HG03432 (cell line): Measurements from ENCODE around the gene FBXL2.
"Not testable (repeated sequence)": the region's sequence is repeated elsewhere in the genome, so short reads cannot be mapped to it uniquely, and the experiment has no call there.

Experiments
- ATAC-seq: cut with Tn5 transposase; IDR thresholded peaks from one replicate; pipeline ENCODE4 v1.9.1; 2021; ENCODE audit warnings: mild to moderate bottlenecking, moderate library complexity; ENCODE audit not compliant: unreplicated experiment

The FBXL2 gene

DNA sequence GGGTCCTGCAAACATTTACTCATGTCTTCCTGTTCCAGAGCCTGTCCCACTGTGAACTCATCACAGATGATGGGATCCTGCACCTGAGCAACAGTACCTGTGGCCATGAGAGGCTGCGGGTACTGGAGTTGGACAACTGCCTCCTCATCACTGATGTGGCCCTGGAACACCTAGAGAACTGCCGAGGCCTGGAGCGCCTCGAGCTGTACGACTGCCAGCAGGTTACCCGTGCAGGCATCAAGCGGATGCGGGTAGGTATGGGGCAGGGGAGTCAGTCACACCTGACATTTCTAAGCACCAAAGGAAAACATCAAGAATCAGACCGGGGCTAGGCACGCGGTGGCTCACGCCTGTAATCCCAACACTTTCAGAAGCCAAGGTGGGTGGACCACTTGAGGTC is 106.7 kb downstream of the FBXL2 start:
- no peak for ATAC-seq

DNA sequence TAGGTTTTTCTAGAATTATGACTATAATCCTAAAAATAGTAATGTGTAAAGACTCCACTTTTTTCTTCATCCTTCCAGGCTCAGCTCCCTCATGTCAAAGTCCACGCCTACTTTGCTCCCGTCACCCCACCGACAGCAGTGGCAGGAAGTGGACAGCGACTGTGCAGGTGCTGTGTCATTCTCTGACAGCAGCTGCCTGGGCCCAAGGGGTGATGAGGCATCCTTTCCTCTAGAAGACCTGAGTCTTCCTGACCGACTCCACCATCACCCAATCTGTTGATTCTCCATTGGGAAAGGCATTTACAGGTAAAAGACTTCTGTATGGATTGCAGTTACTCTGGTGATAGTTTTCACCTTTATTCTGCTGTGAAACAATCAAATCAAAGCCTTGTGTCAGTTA is 108.2 kb downstream of the FBXL2 start:
- peak; percentile 50 for ATAC-seq

GRCh38 chr3:33386631-33387030 is 109.4 kb downstream of the FBXL2 start:
- no peak for ATAC-seq

DNA sequence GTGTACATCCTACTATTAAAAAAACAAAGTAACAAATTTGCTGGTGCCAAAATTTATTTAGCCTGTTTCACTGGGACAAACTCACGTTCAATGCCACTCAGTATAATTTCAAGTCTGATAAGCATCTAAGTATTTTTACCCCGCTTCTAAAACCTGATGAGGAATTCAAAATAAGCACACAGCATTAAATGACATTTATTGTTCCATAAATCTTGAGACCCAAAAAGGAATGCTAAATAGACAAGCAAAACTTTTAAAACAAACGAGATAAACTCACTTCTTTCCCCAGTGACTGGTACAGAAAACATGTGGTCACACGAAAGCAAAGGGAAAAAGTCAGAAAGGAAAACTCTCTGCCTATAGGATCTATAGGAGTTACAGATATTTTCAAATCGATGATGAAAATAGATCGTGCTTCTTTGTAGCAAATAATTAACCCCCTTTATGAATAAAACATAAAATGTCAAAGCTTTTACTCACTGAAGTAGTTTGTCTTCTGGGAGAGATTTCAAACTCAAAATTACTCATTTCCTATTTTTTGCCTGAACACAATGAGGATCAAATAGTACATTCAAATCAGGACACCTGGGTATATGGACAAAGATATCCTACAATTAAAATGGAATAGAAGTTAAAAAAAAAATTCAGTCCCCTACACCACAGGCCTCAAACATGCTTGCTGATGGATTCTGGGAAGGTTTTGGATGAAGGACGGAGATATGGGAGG is 111.3 kb downstream of the FBXL2 start:
- ATAC-seq: no peak

DNA sequence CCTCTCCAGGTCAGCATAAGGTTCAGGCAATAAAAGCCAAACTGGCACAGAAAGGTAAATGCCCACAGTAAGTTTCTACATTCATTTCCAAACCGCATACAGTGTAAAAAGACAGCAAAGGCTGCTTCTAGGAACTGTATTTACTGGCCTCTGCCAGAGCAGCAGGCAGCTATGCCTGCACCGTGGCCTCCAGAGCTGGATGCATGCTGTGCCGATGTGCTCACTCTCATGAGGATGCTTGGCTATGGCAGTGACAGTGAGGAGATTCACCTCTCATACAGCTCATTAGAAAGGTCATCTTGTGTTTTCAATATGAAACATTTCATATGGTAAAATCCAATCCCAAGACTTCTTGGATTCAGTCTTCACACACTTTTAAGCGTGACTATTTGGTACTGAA is 112.7 kb downstream of the FBXL2 start:
- no peak for ATAC-seq

DNA sequence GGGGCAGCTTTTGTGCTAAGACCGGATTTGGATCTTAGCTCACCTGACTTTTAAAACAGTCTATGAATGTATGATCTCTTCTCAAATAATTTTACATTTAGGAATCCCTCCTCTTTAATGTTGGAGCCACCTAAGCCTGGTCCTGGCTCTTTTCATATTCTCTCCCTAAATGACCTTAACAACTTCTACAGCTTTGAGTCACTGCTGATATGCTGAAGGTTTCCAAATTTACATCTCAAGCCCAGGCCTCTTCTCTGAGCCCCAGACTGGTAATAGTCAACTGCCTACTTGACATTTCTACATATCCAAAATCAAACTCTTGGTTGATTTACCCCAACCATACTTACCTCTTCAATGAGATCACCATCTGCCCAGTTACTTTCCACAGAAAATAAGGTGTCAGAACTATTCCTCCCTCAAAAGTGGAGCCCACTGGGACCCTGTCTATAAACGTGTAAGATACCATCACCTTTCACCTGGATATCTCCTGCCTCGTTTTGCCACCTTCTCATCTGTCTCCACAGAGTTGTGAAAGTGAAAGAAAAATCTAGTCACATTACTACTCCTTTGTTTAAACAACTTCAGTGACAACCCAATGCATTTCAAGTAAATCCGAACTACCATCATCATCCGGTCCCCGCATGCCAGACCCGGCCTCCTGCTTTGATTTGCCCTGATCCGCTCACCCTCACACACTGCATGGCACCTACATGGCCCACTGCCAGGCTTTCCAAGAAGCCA is 114.2 kb downstream of the FBXL2 start:
- no peak for ATAC-seq

DNA sequence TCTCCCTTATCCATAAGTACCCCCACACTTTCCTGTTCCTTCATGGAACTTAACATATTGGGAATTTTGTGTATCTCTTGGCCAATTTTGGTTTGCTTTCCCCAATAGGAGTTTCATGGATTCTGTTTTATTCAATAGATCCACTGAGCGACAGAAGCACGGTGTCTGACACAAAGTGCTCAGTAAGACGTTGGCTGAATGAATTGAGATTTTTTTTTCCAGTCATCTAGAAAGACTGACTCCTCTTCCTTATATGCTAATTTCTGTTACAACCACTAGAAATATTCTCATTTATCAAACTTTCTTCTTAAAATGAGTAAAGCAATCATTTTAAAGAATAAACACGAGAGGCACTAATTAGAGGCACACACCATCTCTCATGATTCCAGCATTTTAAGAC is 114.9 kb downstream of the FBXL2 start:
- no peak for ATAC-seq

- ATAC-seq: no peak
Observed at GRCh38 chr3:33392703-33393125, 115.5 kb downstream of the FBXL2 start.

DNA sequence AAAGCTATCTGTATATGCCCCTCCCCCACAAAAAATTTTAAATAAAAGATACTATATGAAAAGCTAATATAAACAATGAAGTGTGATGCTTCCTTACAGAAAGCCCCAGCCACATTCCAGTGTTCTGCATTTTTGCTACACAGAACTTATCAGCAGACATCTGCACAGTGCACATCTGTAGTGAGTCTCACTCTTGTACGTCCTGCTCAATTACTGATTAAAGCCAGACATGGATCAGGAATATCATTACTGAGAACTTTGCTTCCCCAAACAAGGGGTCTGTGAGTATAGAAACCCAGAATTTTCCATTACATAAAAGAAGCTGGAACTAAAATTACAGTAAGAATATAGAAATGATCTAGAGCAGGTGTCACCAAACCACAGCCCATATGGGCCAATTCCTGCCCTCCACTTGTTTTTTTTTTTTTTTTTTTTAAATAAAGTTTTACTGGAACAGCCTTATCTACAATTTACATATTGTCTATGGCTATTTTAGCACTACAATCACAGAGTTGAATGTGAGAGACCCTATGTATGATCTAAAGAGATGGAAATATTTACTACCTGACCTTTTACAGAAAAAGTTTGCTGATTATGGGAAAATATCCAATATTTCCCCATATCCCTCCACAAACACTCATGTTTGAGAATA is 117.3 kb downstream of the FBXL2 start:
- ATAC-seq: no peak

DNA sequence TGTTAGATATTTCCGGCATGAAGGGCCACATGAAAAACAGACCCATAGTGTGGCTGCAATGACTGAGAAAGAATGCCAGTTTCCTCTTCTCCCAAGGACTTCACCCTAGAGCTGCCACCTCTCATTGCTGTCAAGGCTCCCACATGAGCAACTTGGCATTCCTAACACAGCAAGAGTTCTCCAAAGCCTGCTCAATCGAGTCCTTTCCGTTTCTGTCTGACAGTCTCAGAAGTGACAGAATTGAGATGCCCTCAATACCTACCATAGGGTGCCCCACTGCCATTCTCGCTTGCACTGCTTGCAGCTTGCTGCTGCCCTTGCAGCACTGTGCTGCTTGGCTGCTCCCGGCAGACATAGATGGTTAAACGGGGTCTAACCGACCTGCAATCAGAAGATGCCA is 118.7 kb downstream of the FBXL2 start:
- no peak for ATAC-seq

DNA sequence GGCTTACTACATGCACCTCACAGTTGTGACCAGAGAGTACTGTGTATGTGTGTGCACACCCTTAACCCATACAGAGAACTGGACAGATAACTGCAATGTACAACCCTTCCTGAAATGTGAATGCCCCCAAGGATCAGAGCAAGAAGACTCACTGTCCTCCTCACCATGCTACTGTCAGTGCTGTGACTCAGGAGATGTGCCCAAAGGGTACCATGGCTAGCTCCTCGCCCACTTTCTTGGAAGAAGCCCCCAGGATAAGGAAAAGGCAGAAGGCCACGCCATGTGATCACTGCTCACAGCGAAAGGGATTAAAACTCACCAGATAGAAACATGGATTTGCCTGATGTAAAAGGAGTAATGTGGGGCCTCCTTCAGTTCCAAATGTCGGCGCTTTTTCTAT is 121.2 kb downstream of the FBXL2 start:
- no peak for ATAC-seq

DNA sequence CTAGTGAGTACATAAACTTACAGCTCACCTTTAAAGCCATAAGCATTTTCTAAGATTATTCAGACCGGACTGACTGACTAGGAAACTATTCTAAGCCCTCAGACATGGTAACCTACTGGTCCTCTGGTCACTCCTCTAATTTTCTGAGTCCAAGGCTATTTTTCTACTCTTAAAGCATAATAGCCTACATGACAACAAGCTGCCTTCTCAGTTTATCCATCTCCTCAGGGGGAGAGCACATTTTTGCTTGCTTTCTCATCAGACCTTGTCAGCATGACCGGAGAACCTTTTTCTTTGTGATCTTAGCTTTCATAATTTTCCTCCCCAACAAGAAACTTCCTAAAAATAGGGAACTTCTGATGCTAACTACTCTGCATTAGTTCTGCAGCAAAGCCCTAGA is 124.5 kb downstream of the FBXL2 start:
- no peak for ATAC-seq

DNA sequence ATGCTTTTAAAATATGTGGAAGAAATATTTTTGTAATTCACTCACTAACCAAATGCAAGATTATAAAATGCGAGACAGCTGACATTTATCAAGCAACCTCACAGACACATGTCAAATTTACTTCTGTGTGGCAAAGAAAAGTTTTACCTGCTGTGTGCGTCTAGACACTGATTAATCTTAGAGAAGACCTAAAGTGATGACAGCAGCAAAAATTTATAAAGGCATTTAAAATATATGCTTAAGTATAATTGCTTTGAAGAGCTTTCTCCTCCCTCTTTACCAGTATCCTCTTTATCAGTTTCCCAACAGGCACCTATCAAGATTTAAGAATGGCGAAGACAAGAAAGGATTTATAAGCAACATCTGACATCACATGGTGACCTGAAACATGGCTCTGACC is 125.7 kb downstream of the FBXL2 start:
- no peak for ATAC-seq

DNA sequence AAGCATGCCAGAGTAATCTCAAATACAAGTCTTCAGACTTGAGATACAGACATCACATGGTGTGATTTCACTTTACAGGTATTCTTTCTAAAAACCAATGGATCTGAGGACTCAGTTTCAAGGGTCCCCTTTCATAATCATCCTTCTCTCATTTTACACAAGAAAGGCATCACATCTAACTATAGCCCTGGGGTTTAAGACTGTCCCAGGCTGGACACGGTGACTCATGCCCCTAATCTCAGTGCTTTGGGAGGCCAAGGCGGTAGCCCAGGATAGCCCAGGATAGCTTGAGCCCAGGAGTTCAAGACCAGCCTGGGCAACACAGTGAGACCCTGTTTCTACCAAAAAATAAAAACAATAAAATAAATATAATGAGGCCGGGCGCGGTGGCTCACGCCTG is 126.5 kb downstream of the FBXL2 start:
- ATAC-seq: no peak

DNA sequence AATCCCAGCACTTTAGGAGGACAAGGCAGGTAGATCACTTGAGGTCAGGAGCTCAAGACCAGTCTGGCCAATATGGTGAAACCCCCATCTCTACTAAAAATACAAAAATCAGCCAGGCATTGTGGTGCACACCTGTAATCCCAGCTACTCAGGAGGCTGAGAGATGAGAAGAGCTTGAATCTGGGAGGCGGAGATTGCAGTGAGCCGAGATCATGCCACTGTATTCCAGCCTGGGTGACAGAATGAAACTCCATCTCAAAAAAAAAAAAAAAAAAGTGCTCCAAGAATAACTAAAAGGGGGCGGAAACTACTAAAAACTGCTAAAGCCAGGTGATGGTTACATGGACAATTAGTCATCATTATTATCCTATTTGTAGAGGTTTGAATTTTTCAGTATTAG is 133.6 kb downstream of the FBXL2 start:
- ATAC-seq: not testable (repeated sequence)

DNA sequence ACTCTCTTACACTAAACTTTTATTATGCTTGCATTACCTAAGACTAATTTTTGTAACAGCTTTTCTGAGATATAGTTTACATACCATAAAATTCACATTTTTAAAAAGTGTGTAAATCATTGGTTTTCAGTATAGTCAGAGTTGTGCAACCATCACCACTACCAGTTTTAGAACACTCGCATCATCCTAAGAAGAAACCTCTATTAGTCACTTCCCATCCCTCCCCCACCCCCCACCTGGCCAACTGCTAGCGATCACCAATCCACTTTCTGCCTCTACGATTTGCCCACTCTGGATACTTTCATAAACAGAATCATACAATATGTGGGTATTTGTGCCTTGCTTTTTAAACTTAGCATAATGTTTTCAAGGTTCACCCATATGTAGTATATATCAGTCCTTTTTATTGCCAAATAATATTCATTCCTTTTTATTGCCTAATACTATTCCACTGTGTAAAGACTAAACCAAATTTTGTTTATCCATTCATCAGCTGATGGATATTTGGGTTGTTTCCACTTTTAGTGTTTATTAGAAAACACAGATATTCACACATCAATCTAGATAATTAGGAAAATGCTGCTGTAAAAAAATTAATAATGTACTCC is 139.9 kb downstream of the FBXL2 start:
- ATAC-seq: no peak

- peak; percentile 52 for ATAC-seq
Observed at GRCh38 chr3:33419948-33420347, 142.7 kb downstream of the FBXL2 start.

DNA sequence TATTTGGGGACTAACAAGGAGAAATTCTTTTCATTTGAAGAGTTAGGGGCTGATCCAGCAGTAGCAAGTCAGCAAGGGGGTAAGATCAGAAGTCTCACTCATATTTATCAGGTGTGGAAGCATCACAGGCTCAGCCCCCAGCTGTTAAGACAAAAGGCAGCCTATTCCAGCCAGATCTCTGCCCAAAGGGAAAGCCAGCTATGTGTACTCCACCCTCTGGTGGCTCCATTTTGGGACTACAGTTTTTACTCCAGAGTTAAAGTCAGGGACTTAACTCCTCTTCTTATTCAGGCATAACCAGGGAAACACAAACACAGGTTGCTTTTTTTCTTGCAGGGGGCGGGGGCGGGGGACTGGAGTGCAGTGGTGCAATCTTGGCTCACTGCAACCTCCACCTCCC is 143.7 kb downstream of the FBXL2 start:
- ATAC-seq: no peak

- no peak for ATAC-seq
Observed at GRCh38 chr3:33424606-33425452, 147.6 kb downstream of the FBXL2 start.

- no peak for ATAC-seq
Observed at GRCh38 chr3:33425453-33425852, 148.2 kb downstream of the FBXL2 start.

GRCh38 chr3:33426068-33426467 is 148.8 kb downstream of the FBXL2 start:
- no peak for ATAC-seq
